CD4-positive, CD25-positive, alpha-beta regulatory T cell (primary cell): ENCODE data around the gene REV3L. TPM values are rescaled to one million over a fixed set of nuclear protein-coding genes. Genes with fewer than 3 reads are reported as not detected.
"Not testable (repeated sequence)": the region's sequence is repeated elsewhere in the genome, so short reads cannot be mapped to it uniquely, and the experiment has no call there.

Experiments
- ATAC-seq, 2 donors: fragments of 150-1000 bp; cut with Tn5 transposase; one replicate each; pipeline ENCODE4 v1.10.0; 2021; ENCODE audit warnings: low read depth in 2 of 2, moderate number of reproducible peaks in 2 of 2, moderate library complexity in 1 of 2
- DNase-seq, 3 donors: peaks; one replicate each; pipeline versions ENCODE4 v3.0.0 to v3.0.0-alpha.2; 2012 to 2022; ENCODE audit warnings: mixed read lengths in 1 of 3
- H3K27ac ChIP-seq: one replicate; pipeline ENCODE4 v1.7.0; 2013; ENCODE audit warnings: mild to moderate bottlenecking, low read length; ENCODE audit not compliant: insufficient read depth, poor library complexity, severe bottlenecking
- H3K27me3 ChIP-seq: one replicate; pipeline ENCODE4 v1.7.0; 2013; ENCODE audit warnings: low read length; ENCODE audit not compliant: control insufficient read depth, insufficient read depth
- H3K36me3 ChIP-seq: one replicate; pipeline ENCODE4 v1.7.0; 2013; ENCODE audit warnings: mild to moderate bottlenecking, low read length, moderate library complexity; ENCODE audit not compliant: control insufficient read depth, insufficient read depth
- H3K4me1 ChIP-seq: 2 replicates; pipeline ENCODE4 v1.7.0; 2013; ENCODE audit warnings: mild to moderate bottlenecking, low read length; ENCODE audit not compliant: insufficient read depth, control insufficient read depth, poor library complexity, severe bottlenecking
- H3K4me3 ChIP-seq: one replicate; pipeline ENCODE4 v1.7.0; 2013; ENCODE audit warnings: low read depth, mild to moderate bottlenecking, low read length, moderate library complexity
- H3K9me3 ChIP-seq, 2 experiments: 1 replicate in 1 of 2; 2 replicates in 1 of 2; pipeline ENCODE4 v1.7.0; 2013; ENCODE audit warnings: low read length in 2 of 2, mild to moderate bottlenecking in 1 of 2, moderate library complexity in 1 of 2; ENCODE audit not compliant: control insufficient read depth in 2 of 2
- H3K27ac Mint-ChIP-seq, 3 donors: one replicate each; pipeline ENCODE4 v1.8.0; 2020 to 2022; ENCODE audit warnings: mild to moderate bottlenecking in 3 of 3, mixed read lengths in 3 of 3, moderate library complexity in 2 of 3
- H3K27me3 Mint-ChIP-seq: one replicate; pipeline ENCODE4 v1.8.0; 2022; ENCODE audit warnings: mild to moderate bottlenecking, mixed read lengths
- H3K36me3 Mint-ChIP-seq: one replicate; pipeline ENCODE4 v1.8.0; 2020; ENCODE audit warnings: mixed read lengths
- H3K4me1 Mint-ChIP-seq, 4 donors: one replicate each; pipeline ENCODE4 v1.8.0; 2020 to 2022; ENCODE audit warnings: mixed read lengths in 4 of 4, mild to moderate bottlenecking in 1 of 4
- H3K4me3 Mint-ChIP-seq, 4 donors: one replicate each; pipeline ENCODE4 v1.8.0; 2020 to 2022; ENCODE audit warnings: mild to moderate bottlenecking in 4 of 4, mixed read lengths in 4 of 4, moderate library complexity in 3 of 4
- H3K9me3 Mint-ChIP-seq, 7 donors: one replicate each; pipeline ENCODE4 v1.8.0; 2020 to 2022; ENCODE audit warnings: mixed read lengths in 7 of 7, mild to moderate bottlenecking in 3 of 7, moderate library complexity in 2 of 7
- polyA plus RNA-seq, 4 donors: library from polyadenylated mRNA; unstranded; fragments of 300-500 nt; fragmentation: Illumina TruSeq; gene quantifications; one replicate each; pipeline ENCODE4 v1.2.3, GENCODE V29; 2021
- total RNA-seq: library from RNA; stranded (reverse); gene quantifications from one replicate; pipeline ENCODE4 v1.2.3, GENCODE V29; 2022

REV3L gene
- total and polyA plus RNA-seq, 5 donors from 2014 or later: 6.5 to 35.7 (median 9.4) TPM

DNA sequence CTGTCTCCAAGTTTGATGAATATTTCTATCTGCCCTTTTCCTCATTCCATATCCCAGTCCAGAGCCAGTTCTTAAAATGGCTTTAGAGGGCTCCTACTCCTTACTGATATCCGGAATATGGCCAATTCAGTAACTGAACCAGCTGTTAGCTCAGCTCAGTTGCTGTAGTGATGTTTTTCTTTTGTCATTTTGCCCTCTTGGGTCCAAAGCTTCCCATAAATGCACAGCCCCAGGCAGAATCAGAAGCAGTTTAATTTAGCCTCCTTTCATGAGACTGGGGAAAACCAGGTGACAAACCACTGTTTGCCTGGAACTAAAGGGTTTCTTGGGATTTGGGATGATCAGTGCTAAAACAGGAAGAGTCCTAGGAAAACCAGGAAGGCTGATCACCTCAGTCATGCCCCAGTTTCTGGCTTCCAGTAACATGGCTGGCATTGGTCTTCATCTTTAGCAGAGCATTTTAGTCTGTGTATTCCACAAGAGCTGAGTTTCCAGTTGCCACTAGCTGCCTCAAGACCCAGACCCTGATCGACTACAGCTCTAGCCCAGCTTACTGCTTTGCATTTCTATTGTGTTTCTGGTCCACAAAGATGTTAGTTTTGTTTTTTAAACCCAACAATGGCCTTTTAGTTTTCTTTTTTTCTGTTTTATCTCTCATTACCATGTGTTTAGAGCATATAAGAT, 40.6 kb upstream of the REV3L start:
- peaks cover 0 to 4% (median 0%) of the 10 kb centered on the region in 7 donors for H3K9me3 Mint-ChIP-seq
- Histone ChIP-seq H3K27ac (no peak overlapping the region), H3K4me3 (no peak overlapping the region), H3K9me3 (no peaks in the 10 kb centered on the region), H3K27me3 (no peaks in the 10 kb centered on the region), H3K4me1 (no peaks in the 10 kb centered on the region), H3K36me3 (no peaks in the 10 kb centered on the region)
- peaks cover 10% of the 10 kb centered on the region for H3K36me3 Mint-ChIP-seq
- H3K4me3 Mint-ChIP-seq: no peak overlapping the region
- peaks cover 9 to 20% (median 10%) of the 10 kb centered on the region in 4 donors for H3K4me1 Mint-ChIP-seq
- no peak for ATAC-seq
- H3K27me3 Mint-ChIP-seq: no peaks in the 10 kb centered on the region
- DNase-seq: no peak
- H3K27ac Mint-ChIP-seq: peak overlapping the region in 1 of 3 donors; percentile 23

DNA sequence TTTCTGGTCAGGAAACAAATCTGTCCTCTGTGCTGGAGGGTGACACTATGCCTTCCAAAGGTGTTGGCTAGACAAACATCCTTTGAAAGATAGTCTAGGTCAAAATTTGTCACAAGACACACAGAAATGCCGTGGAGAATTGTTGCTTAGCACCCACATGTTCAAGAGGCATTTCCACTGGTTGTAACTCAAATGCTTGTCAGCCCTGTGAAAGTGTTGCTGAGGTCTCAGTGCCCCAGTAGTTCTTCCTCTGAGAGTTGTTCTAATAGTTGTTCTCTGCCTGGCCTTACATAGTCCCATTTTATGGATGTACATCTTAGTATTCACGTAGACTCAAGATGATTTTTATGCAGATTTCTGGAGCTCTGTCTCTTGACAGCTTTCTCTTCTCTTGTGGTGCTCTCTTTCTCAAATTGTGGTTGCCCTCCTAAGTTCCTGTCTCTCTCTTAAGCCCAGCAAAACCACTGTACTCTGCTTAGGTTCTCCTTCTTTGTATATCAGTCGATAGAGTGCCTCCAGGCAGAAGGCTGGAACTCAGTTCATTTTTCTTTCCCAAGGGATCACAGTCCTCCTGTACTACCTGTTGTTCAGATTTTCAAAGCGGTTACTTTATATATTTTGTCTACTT, 39.5 kb upstream of the REV3L start:
- Histone ChIP-seq H3K4me1 (no peaks in the 10 kb centered on the region), H3K36me3 (no peaks in the 10 kb centered on the region), H3K27ac (no peak overlapping the region), H3K27me3 (no peaks in the 10 kb centered on the region), H3K9me3 (no peaks in the 10 kb centered on the region), H3K4me3 (no peak overlapping the region)
- peaks cover 0 to 4% (median 0%) of the 10 kb centered on the region in 7 donors for H3K9me3 Mint-ChIP-seq
- H3K4me3 Mint-ChIP-seq: no peak overlapping the region
- no peaks in the 10 kb centered on the region for H3K27me3 Mint-ChIP-seq
- H3K36me3 Mint-ChIP-seq: peaks cover 9% of the 10 kb centered on the region
- ATAC-seq (peak in 1 of 2 donors; percentile 52), DNase-seq (peak in 1 of 3 donors; percentile 35)
- peak overlapping the region in 1 of 3 donors; percentile 16 for H3K27ac Mint-ChIP-seq
- H3K4me1 Mint-ChIP-seq: peaks cover 9 to 26% (median 12%) of the 10 kb centered on the region in 4 donors

DNA sequence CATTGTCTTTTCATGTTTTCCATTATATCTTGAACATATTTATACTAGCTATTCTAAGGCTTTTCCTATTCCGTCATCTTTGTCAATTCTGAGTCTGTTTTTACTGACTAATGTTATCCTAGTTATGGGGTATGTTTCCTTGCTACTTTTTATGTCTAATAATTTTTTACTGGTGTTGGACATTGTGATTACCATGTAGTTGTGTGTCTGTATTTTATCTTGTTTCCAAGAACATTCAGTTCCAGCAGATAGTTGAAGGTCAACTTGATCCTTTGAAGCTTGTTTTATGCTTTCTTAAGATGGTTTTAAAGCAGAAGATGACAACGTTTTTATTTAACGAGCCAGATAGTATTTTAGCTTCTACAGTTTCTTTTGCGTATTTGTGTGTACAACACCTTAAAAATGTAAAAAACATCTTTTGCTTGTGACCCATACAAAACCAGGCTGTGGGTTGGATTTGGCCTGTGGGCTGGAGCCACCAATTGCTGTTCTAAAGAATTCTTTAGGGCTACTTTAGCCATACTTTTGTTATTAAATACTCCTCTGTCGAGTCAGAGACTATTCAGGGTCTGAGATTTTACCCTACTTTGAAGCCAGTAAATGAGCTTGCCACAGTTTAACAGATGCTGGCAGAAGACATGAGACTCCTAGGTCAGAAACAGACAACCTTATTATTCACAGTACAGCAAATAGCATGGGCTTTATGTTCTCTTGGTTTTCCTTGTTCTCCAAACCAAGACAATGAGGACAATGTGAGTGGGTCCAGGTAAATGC, 38.7 kb upstream of the REV3L start:
- Mint-ChIP-seq H3K36me3 (peaks cover 9% of the 10 kb centered on the region), H3K4me1 (peaks cover 9 to 26% (median 12%) of the 10 kb centered on the region in 4 donors), H3K9me3 (peaks cover 0 to 4% (median 0%) of the 10 kb centered on the region in 7 donors), H3K27me3 (no peaks in the 10 kb centered on the region), H3K27ac (no peak overlapping the region), H3K4me3 (no peak overlapping the region)
- H3K27me3 ChIP-seq: no peaks in the 10 kb centered on the region
- H3K4me1 ChIP-seq: no peaks in the 10 kb centered on the region
- no peak overlapping the region for H3K27ac ChIP-seq
- DNase-seq (no peak), ATAC-seq (no peak)
- no peaks in the 10 kb centered on the region for H3K36me3 ChIP-seq
- no peak overlapping the region for H3K4me3 ChIP-seq
- no peaks in the 10 kb centered on the region for H3K9me3 ChIP-seq

DNA sequence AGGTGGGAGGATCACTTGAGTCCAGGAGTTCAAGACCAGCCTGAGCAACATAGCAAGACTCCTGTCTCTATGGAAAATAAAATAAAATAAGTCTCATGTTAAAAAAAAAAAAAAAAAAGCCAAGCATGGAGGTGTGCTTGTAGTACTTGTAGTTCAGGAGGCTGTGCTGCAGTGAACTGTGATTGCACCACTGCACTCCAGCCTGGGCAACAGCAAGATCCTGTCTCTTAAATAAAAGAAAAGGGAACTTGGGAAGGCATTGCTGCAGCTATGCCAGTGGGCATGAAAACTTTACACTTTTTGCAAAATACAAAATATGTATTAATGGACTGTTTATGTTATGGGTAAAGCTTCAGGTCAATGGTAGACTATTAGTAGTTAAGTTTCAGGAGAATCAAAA, 37.5 kb upstream of the REV3L start:
- peaks cover 9 to 26% (median 12%) of the 10 kb centered on the region in 4 donors for H3K4me1 Mint-ChIP-seq
- Histone ChIP-seq H3K4me3 (no peak overlapping the region), H3K4me1 (no peaks in the 10 kb centered on the region), H3K27me3 (no peaks in the 10 kb centered on the region), H3K36me3 (no peaks in the 10 kb centered on the region), H3K27ac (no peak overlapping the region), H3K9me3 (no peaks in the 10 kb centered on the region)
- no peak overlapping the region for H3K27ac Mint-ChIP-seq
- peaks cover 0 to 4% (median 0%) of the 10 kb centered on the region in 7 donors for H3K9me3 Mint-ChIP-seq
- no peak for DNase-seq
- no peak overlapping the region for H3K4me3 Mint-ChIP-seq
- no peak for ATAC-seq
- H3K27me3 Mint-ChIP-seq: no peaks in the 10 kb centered on the region
- H3K36me3 Mint-ChIP-seq: peaks cover 9% of the 10 kb centered on the region

DNA sequence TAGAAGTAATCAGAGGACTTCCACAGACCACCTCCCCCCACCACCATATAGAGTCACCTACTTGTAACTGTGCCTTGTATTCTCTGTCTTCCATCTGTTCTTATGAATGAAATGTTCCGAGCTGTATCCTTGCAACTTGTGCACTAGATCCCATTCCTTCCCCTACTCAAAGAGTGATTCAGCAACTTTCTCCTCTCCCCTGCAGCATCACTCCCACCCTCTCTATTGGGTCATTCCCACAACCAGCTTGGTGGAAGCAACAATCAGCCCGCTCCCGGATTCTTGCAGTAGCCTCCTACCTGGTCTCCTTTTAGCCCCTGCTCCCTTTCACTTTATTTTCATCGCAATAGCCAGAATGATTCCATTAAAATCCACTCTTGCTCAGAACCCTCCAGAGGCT, 34.9 kb upstream of the REV3L start:
- H3K27me3 Mint-ChIP-seq: no peaks in the 10 kb centered on the region
- no peak overlapping the region for H3K4me3 ChIP-seq
- peaks cover 5 to 21% (median 12%) of the 10 kb centered on the region in 4 donors for H3K4me1 Mint-ChIP-seq

DNA sequence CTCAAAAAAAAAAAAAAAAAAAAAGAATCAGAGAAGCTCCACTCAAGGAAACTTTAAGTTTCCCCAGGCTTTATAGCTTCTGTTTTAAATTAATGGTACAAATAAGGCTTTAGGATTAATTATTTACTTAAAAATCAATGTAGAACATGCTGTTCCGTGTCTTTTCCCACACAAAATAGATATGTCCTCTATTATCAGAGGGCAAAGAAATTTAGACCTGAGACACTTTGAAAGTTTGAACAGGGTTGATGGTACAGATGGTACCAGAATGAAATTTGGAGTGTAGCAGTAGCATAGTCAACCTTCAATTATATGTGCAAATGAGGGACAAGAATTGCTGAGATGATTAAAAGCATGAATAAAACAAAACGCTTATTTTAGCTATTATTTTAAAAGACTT, 32.2 kb upstream of the REV3L start:
- H3K4me3 Mint-ChIP-seq: no peak overlapping the region
- H3K27me3 Mint-ChIP-seq: peaks cover 5% of the 10 kb centered on the region
- H3K4me3 ChIP-seq: no peak overlapping the region
- H3K27me3 ChIP-seq: no peaks in the 10 kb centered on the region
- H3K36me3 ChIP-seq: no peaks in the 10 kb centered on the region
- H3K4me1 Mint-ChIP-seq: peaks cover 0 to 8% (median 4%) of the 10 kb centered on the region in 4 donors
- no peak overlapping the region for H3K27ac Mint-ChIP-seq
- no peak for DNase-seq
- H3K4me1 ChIP-seq: no peaks in the 10 kb centered on the region
- peaks cover 0 to under 1% (median 0%) of the 10 kb centered on the region in 7 donors for H3K9me3 Mint-ChIP-seq
- no peaks in the 10 kb centered on the region for H3K9me3 ChIP-seq
- H3K36me3 Mint-ChIP-seq: no peaks in the 10 kb centered on the region
- no peak for ATAC-seq
- H3K27ac ChIP-seq: no peak overlapping the region

More for the DNA sequence above, 34.9 kb upstream of the REV3L start:
- Mint-ChIP-seq H3K9me3 (peaks cover 0 to 1% (median 0%) of the 10 kb centered on the region in 7 donors), H3K27ac (peak overlapping the region in 1 of 3 donors; percentile 28), H3K4me3 (no peak overlapping the region), H3K36me3 (peaks cover 4% of the 10 kb centered on the region)
- no peaks in the 10 kb centered on the region for H3K9me3 ChIP-seq
- H3K27me3 ChIP-seq: no peaks in the 10 kb centered on the region
- DNase-seq (no peak), ATAC-seq (no peak)
- H3K27ac ChIP-seq: no peak overlapping the region
- no peaks in the 10 kb centered on the region for H3K36me3 ChIP-seq
- H3K4me1 ChIP-seq: no peaks in the 10 kb centered on the region

DNA sequence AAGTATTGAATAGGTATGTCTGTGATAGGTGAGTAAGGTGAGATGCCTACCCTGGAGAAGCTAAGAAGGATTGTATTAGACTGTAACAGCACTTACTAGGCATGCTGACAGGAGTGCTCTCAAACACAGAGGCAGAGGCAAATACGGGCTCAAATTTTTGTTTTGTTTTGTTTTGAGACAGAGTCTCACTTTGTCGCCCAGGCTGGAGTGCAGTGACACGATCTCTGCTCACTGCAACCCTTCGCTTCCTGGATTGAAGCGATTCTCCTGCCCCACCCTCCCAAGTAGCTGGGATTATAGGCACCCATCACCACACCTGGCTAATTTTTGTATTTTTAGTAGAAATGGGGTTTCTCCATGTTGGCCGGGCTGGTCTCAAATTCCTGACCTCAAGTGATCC, 31.5 kb upstream of the REV3L start:
- H3K36me3 ChIP-seq, ATAC-seq, H3K4me3 ChIP-seq, H3K9me3 ChIP-seq, H3K4me3 Mint-ChIP-seq, H3K27ac Mint-ChIP-seq, H3K36me3 Mint-ChIP-seq, H3K27me3 ChIP-seq, H3K27me3 Mint-ChIP-seq, DNase-seq, H3K9me3 Mint-ChIP-seq, H3K27ac ChIP-seq, H3K4me1 ChIP-seq: not testable (repeated sequence)
- H3K4me1 Mint-ChIP-seq: peaks cover 0 to 10% (median 4%) of the 10 kb centered on the region in 4 donors
